ENCODE results near the gene FBXO2. TPM values are rescaled to one million over a fixed set of nuclear protein-coding genes. Genes with fewer than 3 reads are reported as not detected.

Gene FBXO2
- total RNA-seq, 1 donor, result 2.0 TPM

DNA sequence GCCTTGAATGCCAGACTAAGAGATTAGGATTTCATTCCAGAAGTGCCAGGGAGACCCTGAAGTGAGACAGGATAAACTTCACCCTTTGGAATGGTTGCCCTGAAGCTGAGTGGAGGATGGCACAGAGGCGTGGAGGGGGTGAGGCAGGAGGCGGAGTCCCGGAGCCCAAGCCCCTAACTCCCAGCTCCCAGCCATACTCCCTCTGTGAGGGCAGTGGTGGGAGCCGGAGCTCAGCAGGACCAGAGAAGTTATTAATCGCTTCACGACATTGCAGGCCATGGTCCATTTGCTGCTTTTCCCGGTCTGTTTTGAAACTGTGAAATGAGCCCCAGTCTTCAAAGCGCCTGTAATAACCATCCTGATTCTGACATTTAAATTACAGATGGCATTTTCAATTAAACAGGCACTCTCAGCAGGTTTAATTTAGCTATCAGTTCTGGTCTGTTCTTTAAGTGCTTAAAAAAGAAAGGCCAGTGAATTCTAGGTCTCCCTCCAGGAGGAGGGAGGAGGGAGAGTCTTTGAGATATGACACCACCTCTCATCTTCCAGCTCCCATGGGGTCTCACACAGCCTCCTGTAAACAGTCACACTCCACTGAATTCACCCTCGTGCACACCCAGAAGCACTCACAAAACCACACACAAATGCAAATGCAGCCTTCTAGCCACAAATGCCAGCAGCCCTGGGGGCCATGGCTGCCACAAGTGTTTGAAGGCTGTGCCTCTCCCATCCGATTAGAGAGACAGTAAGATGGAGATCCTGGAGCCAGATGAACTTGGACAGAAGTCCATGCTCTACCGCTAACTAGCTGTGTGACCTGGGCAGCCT lies 19.6 kb downstream of the FBXO2 start:
- DNase-seq (ENCODE audit: low read depth), result no peak
- no peak overlapping the region for H3K4me3 ChIP-seq (ENCODE audit: low read depth, low read length)
- TF ChIP-seq, protein P1, sequence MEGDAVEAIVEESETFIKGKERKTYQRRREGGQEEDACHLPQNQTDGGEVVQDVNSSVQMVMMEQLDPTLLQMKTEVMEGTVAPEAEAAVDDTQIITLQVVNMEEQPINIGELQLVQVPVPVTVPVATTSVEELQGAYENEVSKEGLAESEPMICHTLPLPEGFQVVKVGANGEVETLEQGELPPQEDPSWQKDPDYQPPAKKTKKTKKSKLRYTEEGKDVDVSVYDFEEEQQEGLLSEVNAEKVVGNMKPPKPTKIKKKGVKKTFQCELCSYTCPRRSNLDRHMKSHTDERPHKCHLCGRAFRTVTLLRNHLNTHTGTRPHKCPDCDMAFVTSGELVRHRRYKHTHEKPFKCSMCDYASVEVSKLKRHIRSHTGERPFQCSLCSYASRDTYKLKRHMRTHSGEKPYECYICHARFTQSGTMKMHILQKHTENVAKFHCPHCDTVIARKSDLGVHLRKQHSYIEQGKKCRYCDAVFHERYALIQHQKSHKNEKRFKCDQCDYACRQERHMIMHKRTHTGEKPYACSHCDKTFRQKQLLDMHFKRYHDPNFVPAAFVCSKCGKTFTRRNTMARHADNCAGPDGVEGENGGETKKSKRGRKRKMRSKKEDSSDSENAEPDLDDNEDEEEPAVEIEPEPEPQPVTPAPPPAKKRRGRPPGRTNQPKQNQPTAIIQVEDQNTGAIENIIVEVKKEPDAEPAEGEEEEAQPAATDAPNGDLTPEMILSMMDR (IDR thresholded peaks at IDR 0.05; ENCODE audit: insufficient read depth, low read length), result no peak

DNA sequence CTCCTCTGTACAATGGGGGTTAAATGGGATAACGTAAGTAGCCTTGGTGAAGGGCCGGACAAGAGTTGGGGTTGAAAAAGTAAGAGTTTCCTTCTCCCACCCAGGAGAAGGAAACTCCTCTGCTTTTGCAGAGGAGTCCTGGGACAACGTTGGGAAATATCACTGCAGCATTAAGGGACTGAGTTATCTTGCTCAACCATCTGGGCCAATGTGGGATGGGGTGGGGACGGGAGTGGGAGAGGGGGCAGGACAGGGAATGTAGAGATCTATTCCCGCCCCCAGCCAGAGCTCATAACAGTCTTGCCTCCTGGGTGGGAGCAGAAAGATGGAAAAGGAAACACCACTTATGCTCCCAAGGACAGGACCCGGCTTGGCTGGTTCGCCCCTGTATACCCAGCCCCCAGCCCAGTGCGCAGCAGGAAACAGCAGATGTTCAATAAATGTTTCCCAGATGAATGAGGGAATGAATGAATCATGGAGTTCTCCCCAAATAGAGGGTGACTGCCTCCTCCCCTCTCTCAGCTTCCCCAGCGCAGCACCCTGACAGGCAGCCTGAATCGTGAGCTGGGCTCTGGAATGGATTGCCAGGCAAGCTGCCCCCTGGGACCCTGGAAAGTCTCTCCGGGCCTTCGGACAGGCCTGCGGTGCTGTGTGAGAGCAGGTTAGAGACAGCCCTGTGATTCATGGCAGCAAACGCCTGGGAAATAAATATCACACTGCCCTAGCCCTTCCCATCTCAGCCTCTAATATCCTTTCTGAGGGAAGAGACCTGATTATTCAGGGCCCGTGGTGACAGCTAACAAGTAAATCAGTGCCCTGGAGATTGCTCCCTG lies 24.8 kb downstream of the FBXO2 start:
- no peak for DNase-seq (ENCODE audit: low read depth)

DNA sequence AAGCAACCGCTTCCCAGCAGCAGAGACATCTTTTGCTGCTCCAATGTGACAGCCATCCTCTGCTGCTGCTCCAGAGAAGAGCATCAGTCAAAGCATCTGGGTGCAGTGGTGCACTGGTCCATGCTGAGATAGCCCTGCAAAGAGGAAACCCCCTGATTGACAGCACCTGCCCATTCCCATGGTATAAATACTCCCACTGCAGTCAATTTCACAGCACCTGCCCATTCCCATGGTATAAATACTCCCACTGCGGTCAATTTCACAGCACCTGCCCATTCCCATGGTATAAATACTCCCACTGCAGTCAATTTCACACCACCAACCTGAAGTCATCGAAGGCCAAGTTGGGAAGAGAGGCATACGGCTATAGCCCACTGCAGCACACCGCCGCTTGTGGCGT lies 25.5 kb downstream of the FBXO2 start:
- DNase-seq (ENCODE audit: low read depth), result no peak
- TF ChIP-seq, protein P1 (IDR thresholded peaks at IDR 0.05; ENCODE audit: insufficient read depth, low read length), result no peak
- no peak overlapping the region for H3K4me3 ChIP-seq (ENCODE audit: low read depth, low read length)

More for the DNA sequence above, 24.8 kb downstream of the FBXO2 start:
- H3K4me3 ChIP-seq (ENCODE audit: low read depth, low read length), result no peak overlapping the region
- TF ChIP-seq, protein P1 (IDR thresholded peaks at IDR 0.05; ENCODE audit: insufficient read depth, low read length), result no peak

DNA sequence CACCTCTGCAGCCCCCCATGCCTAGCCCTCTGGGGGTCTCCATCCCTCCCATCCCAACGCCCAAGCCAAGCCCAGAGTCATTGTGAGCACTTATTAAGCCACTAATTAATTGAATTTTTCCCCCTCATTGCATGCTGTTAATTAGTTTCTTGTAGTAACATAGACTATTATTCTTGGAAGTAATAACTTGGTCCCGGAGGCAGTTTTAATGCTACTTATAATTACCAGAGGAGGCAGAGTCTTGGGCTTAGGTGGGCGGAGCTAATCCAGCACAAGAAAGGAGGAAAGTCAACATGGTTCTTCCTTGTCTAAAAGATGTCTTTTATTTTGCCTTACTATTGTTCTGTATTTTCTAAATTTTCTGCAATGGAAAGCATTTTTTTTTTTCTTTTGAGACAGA lies 27.7 kb downstream of the FBXO2 start:
- no peak overlapping the region for H3K4me3 ChIP-seq (ENCODE audit: low read depth, low read length)
- no peak for DNase-seq (ENCODE audit: low read depth)
- TF ChIP-seq, protein P1 (IDR thresholded peaks at IDR 0.05; ENCODE audit: insufficient read depth, low read length), result no peak

DNA sequence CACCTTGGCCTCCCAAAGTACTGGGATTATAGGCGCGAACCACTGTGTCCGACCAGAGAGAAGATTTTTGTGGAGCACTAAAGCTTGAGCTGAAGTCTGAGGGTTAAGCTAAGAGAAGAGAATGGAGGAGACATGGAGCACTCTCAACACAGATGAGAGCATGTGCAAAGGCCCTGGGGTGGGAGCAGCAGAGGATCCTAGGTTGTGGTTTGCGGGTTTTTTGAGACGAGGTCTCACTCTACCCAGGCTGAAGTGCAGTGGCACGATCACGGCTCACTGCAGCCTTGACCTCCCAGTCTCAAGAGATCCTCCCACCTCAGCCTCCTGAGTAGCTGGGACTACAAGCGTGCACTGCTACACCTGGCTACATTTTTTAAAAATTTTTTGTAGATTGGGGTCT lies 30.5 kb downstream of the FBXO2 start:
- no peak overlapping the region for H3K4me3 ChIP-seq (ENCODE audit: low read depth, low read length)
- TF ChIP-seq, protein P1 (IDR thresholded peaks at IDR 0.05; ENCODE audit: insufficient read depth, low read length), result no peak
- DNase-seq (ENCODE audit: low read depth), result no peak

DNA sequence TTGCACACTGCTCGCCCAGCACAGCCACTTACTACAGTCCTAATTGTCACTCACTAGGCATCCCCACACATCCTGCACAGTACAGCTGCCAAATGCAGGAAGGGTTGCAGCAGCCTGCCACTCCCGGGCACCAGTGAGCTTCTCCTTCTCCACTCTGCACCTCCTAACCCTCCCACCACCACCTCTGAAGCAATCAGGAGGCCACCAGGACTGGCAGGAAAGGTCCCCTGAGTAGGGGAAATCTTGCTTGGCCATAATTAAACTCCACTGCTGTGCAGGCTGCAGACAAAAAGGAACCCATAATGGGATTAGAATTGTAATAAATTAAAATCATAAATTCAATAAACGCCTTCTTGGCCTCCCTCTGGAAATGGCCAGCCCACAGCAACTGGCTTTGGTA lies 31.8 kb downstream of the FBXO2 start:
- TF ChIP-seq, protein P1 (IDR thresholded peaks at IDR 0.05; ENCODE audit: insufficient read depth, low read length), result no peak
- no peak overlapping the region for H3K4me3 ChIP-seq (ENCODE audit: low read depth, low read length)
- DNase-seq (ENCODE audit: low read depth), result no peak
